ENCODE results near the gene COL6A3. TPM values are rescaled to one million over a fixed set of nuclear protein-coding genes. Genes with fewer than 3 reads are reported as not detected.

COL6A3 gene
- total RNA-seq, 4 donors from 2014 or later: 68.1 to 261 (median 75.6) TPM

DNA sequence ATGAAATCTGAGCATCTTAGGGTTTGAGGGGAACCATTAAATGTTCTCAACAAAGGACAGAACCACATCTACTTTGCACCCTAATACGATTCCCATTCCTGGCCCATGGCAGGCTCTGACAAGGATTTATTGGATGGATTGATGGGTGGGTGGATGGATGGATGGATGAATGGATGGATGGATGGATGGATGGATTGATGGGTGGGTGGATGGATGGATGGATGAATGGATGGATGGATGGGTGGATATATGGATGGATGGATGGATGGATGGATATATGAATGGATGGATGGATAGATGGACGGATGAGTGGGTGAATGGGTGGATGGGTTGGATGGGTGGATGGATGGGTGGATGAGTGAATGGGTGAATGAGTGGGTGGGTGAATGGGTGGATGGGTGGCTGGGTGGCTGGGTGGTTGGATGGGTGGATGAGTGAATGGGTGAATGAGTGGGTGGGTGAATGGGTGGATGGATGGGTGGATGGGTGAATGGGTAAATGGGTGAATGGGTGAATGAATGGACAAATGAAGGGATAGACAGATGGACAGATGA is 43.5 kb upstream of the COL6A3 start:
- H3K27ac ChIP-seq: no peak overlapping the region
- in situ Hi-C loops (cut with MboI; ENCODE audit: low pct_ligation_motif_present in 1 of 4, low pct_unique_long_range_greater_than_20kb in 1 of 4, low sequenced_read_pairs in 3 of 4): no loop called here
- intact Hi-C loops (cut with DNase I; ENCODE audit: low total_unique reads): no loop called here

DNA sequence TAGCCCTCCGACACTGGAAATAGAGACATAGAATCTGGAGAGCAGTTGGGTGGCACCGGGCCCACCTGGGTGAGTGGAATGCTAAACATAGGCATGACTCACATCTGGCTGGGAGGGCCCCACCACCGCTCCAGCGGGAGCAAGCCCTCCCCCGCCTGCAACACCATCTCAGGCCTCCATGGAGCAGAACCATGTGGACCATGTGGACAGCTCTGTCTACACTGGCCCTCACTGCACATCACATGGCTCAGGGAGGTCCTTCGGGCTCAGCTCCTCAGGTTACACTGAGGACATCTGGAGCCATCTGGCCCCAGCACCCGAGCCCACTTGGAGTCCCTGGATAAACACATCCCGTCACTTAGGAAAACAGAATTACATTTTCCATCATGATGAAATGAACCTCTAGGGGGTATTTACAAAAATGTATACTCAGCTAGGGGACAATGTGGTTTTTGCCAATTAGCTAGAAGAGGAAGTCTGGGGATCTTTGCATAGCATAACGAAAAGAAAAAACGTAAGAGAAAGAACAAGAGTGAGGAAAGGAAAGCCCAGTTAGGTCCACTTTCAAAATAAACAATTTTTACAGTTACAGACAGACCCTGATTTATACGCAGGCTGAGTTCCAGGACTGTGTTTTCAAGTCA is 42.4 kb upstream of the COL6A3 start:
- Histone ChIP-seq H3K36me3 (no peaks in the 10 kb centered on the region), H3K4me1 (peaks cover 0 to 5% (median under 1%) of the 10 kb centered on the region in 4 donors), H3K4me3 (no peak overlapping the region), H3K9me3 (no peaks in the 10 kb centered on the region), H3K27ac (peak overlapping the region; percentile 14 to 27 (median 22)), H3K27me3 (no peaks in the 10 kb centered on the region)
- intact Hi-C loops (cut with DNase I; ENCODE audit: low total_unique reads) (no loop called here), in situ Hi-C loops (cut with MboI; ENCODE audit: low pct_ligation_motif_present in 1 of 4, low pct_unique_long_range_greater_than_20kb in 1 of 4, low sequenced_read_pairs in 3 of 4) (no loop called here)
- DNase-seq: peak; percentile 33
- TF ChIP-seq POLR2AphosphoS5 (IDR thresholded peaks at IDR 0.05) (peak; percentile 6 to 39 (median 13)), POLR2A (IDR thresholded peaks at IDR 0.05) (no peak)
- TF ChIP-seq, protein P1, sequence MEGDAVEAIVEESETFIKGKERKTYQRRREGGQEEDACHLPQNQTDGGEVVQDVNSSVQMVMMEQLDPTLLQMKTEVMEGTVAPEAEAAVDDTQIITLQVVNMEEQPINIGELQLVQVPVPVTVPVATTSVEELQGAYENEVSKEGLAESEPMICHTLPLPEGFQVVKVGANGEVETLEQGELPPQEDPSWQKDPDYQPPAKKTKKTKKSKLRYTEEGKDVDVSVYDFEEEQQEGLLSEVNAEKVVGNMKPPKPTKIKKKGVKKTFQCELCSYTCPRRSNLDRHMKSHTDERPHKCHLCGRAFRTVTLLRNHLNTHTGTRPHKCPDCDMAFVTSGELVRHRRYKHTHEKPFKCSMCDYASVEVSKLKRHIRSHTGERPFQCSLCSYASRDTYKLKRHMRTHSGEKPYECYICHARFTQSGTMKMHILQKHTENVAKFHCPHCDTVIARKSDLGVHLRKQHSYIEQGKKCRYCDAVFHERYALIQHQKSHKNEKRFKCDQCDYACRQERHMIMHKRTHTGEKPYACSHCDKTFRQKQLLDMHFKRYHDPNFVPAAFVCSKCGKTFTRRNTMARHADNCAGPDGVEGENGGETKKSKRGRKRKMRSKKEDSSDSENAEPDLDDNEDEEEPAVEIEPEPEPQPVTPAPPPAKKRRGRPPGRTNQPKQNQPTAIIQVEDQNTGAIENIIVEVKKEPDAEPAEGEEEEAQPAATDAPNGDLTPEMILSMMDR (IDR thresholded peaks at IDR 0.05): no peak
- WGBS, 2 donors (ENCODE audit: low coverage in 1 of 2): 51 to 61% methylated on average over 5 to 11 of the region's 11 CpGs

More for the DNA sequence above, 43.5 kb upstream of the COL6A3 start:
- H3K36me3 ChIP-seq: no peaks in the 10 kb centered on the region
- no peaks in the 10 kb centered on the region for H3K27me3 ChIP-seq
- DNase-seq: no peak
- H3K9me3 ChIP-seq: no peaks in the 10 kb centered on the region
- peaks cover 0 to 5% (median 0%) of the 10 kb centered on the region in 4 donors for H3K4me1 ChIP-seq
- H3K4me3 ChIP-seq: no peak overlapping the region
- TF ChIP-seq, protein P1 (IDR thresholded peaks at IDR 0.05): no peak
- TF ChIP-seq POLR2AphosphoS5 (IDR thresholded peaks at IDR 0.05) (no peak), EP300 (IDR thresholded peaks at IDR 0.05; ENCODE audit: low read depth) (no peak), POLR2A (IDR thresholded peaks at IDR 0.05) (no peak)
- 96% methylated on average over 2 of the region's 2 CpGs for WGBS, 2 donors (ENCODE audit: low coverage in 1 of 2)

DNA sequence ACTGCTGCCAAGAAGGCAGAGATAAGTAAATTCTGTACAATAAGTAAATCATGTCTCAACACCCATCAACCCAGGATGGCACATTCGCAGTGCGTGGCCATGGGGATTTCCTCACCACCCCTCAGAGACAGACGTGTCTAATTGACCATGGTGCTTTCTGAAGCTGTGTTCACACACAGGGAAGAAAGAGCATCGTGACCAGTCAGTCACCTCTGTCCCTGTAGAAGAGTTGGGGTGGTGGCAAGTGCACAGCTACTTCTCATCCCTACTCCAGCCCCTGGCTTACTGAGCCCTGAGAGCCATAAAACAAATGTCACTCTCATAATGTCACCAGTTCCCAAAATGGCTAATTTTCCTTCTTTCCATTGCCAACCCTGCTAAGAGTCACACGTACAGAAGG is 41.8 kb upstream of the COL6A3 start:
- TF ChIP-seq POLR2A (IDR thresholded peaks at IDR 0.05): no peak
- no peak for TF ChIP-seq POLR2AphosphoS5 (IDR thresholded peaks at IDR 0.05)
- TF ChIP-seq, protein P1 (IDR thresholded peaks at IDR 0.05): no peak
- no peak for TF ChIP-seq EP300 (IDR thresholded peaks at IDR 0.05; ENCODE audit: low read depth)
- Histone ChIP-seq H3K36me3 (no peaks in the 10 kb centered on the region), H3K9me3 (no peaks in the 10 kb centered on the region), H3K27ac (peak overlapping the region in 1 of 4 donors; percentile 14), H3K27me3 (no peaks in the 10 kb centered on the region), H3K4me1 (peaks cover 0 to 5% (median 1%) of the 10 kb centered on the region in 4 donors), H3K4me3 (no peak overlapping the region)
- no peak for DNase-seq
- intact Hi-C loops (cut with DNase I; ENCODE audit: low total_unique reads): no loop called here
- in situ Hi-C loops (cut with MboI; ENCODE audit: low pct_ligation_motif_present in 1 of 4, low pct_unique_long_range_greater_than_20kb in 1 of 4, low sequenced_read_pairs in 3 of 4): no loop called here
- 76% methylated on average over 5 of the region's 5 CpGs; no CpG with 5 or more reads in 1 of the 2 donors for WGBS, 2 donors (ENCODE audit: low coverage in 1 of 2)

DNA sequence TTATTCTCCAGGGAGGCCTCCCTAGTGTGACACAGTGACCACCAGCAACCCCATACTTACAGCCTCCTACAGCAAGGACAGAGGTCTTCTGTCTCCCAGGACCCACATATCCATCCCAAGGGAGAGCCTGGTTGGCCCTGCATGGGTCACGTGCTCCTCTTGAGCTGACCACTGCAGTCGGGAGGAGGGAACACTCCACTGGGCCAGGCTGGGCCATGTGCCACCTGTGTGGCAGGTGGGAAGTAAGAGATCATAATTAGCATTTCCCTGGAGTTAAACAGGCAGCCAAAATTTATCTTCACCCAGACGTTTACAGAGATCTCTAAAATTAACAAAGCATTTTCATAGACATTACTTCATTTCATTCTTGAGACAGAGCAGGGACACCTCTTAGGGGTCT is 39.7 kb upstream of the COL6A3 start:
- WGBS, 2 donors (ENCODE audit: low coverage in 1 of 2): 40 to 76% methylated on average over 1 to 3 of the region's 3 CpGs
- intact Hi-C loops (cut with DNase I; ENCODE audit: low total_unique reads): no loop called here
- DNase-seq: no peak
- no peak overlapping the region for H3K4me3 ChIP-seq
- no peaks in the 10 kb centered on the region for H3K36me3 ChIP-seq
- no peak overlapping the region for H3K27ac ChIP-seq
- H3K4me1 ChIP-seq: peaks cover 0 to 17% (median 1%) of the 10 kb centered on the region in 4 donors
- no peaks in the 10 kb centered on the region for H3K9me3 ChIP-seq
- TF ChIP-seq, protein P1 (IDR thresholded peaks at IDR 0.05): no peak
- TF ChIP-seq POLR2AphosphoS5 (IDR thresholded peaks at IDR 0.05) (no peak), EP300 (IDR thresholded peaks at IDR 0.05; ENCODE audit: low read depth) (no peak), POLR2A (IDR thresholded peaks at IDR 0.05) (no peak)
- in situ Hi-C loops (cut with MboI; ENCODE audit: low pct_ligation_motif_present in 1 of 4, low pct_unique_long_range_greater_than_20kb in 1 of 4, low sequenced_read_pairs in 3 of 4): no loop called here
- no peaks in the 10 kb centered on the region for H3K27me3 ChIP-seq
